ENCODE measurements around the gene MMP11. TPM values are rescaled to one million over a fixed set of nuclear protein-coding genes. Genes with fewer than 3 reads are reported as not detected.

MMP11 gene
- total and polyA plus RNA-seq, 2 of the 4 experiments (the other 2 are of a cell fraction) = 2.2 to 6.0 TPM

DNA sequence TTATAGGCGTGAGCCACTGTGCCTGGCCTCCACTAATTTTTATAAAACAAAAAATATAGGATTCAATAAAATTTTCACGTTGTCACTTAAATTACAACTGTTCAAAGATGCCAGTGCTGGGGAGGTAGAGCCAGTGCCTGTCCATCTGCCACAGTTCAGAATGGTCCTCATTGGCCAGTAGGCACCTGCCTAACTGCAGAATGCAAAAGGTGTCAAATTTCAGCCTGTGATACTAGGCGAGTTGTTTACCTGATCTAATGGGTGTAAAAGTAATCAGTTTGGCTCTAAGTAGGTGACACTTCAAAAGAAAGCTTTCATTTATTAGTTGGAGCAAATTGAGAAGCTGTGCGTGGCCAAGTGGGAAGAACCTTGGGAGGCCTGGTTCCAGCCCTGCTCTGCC is 16.5 kb downstream of the MMP11 start:
- no peak overlapping the region for H2AK9ac ChIP-seq (replicated peaks; ENCODE audit: low read depth, low read length, poor library complexity)
- H2AK5ac ChIP-seq (ENCODE audit: low read depth, low read length) = no peak overlapping the region
- H3K56ac ChIP-seq (ENCODE audit: extremely low read depth, insufficient read depth, low read length) = no peak overlapping the region
- ATAC-seq (ENCODE audit: low read depth) = no peak
- no peak overlapping the region for H3K23ac ChIP-seq (ENCODE audit: low read depth, low read length)
- H3K4me1 ChIP-seq (ENCODE audit: control insufficient read depth, insufficient read depth, low read length) = peaks cover 18% of the 10 kb centered on the region
- no peaks in the 10 kb centered on the region for H3K9me3 ChIP-seq (ENCODE audit: control insufficient read depth, insufficient read depth, low read length)
- no peak overlapping the region for H4K91ac ChIP-seq (ENCODE audit: insufficient read depth, low read depth, low read length)
- WGBS, 2 experiments (ENCODE audit: extremely low coverage in 2 of 2, insufficient read length in 1 of 2) = 40% methylated on average over 1 of the region's 4 CpGs; no CpG with 5 or more reads in 1 of the 2 experiments
- no peak overlapping the region for H2BK15ac ChIP-seq (ENCODE audit: low read depth, low read length)
- H4K8ac ChIP-seq (ENCODE audit: low read depth in 2 of 2, low read length in 2 of 2) = no peak overlapping the region
- no peak overlapping the region for H3K14ac ChIP-seq (replicated peaks; ENCODE audit: low read depth, low read length)
- no peak overlapping the region for H3K27ac ChIP-seq (ENCODE audit: insufficient read depth, low read length)
- TF ChIP-seq CHD1 (IDR thresholded peaks at IDR 0.05; ENCODE audit: low read depth, low read length) = no peak
- no peak for TF ChIP-seq MXI1 (IDR thresholded peaks at IDR 0.05; ENCODE audit: borderline replicate concordance, low read depth, low read length)
- no peak for TF ChIP-seq MAFK (IDR thresholded peaks at IDR 0.05; ENCODE audit: low read depth, low read length)
- TF ChIP-seq ELK1 (IDR thresholded peaks at IDR 0.05; ENCODE audit: borderline replicate concordance, low read depth, low read length) = no peak
- TF ChIP-seq SMC3 (IDR thresholded peaks at IDR 0.05; ENCODE audit: low read depth, low read length) = no peak
- no peak for TF ChIP-seq POLR2A (IDR thresholded peaks at IDR 0.05; ENCODE audit: low read depth, low read length)
- TF ChIP-seq MAZ (IDR thresholded peaks at IDR 0.05; ENCODE audit: borderline replicate concordance, low read depth, low read length) = no peak
- no peak for TF ChIP-seq FOS (IDR thresholded peaks at IDR 0.05; ENCODE audit: low read depth, low read length)
- TF ChIP-seq RCOR1 (IDR thresholded peaks at IDR 0.05; ENCODE audit: insufficient replicate concordance, low read length) = no peak
- H3K4me3 ChIP-seq (ENCODE audit: insufficient read depth, low read depth, low read length) = no peak overlapping the region
- peaks cover 44 to 63% of the 10 kb centered on the region in 2 experiments for H3K79me1 ChIP-seq (ENCODE audit: low read depth in 1 of 2, low read length in 2 of 2)
- peaks cover 28% of the 10 kb centered on the region for H3K36me3 ChIP-seq (ENCODE audit: control insufficient read depth, insufficient read depth, low read length)
- no peak overlapping the region for H4K5ac ChIP-seq (ENCODE audit: low read depth, low read length)
- dilution Hi-C loops (cut with HindIII; ENCODE audit: low sequenced_read_pairs, unreplicated experiment) = no loop called here
- no peak overlapping the region for H2BK5ac ChIP-seq (ENCODE audit: low read depth, low read length, poor library complexity, severe bottlenecking)
- in situ Hi-C loops (cut with MboI; ENCODE audit: low sequenced_read_pairs) = no loop called here
- no TSS peak for BruUV-seq (replicated peaks)
- ChIA-PET CTCF (interaction anchor here (1.4 kb wide), 1 partner anchor 15 kb away, joined by 4 read pairs; no protein-coding TSS in a partner anchor), POLR2A (ENCODE audit: unreplicated experiment) (interaction anchor here (0.6 kb wide), 1 partner anchor 1781 kb away, joined by 3 read pairs; no protein-coding TSS in a partner anchor)
- H2BK120ac ChIP-seq (ENCODE audit: low read depth, low read length) = no peak overlapping the region
- H3K18ac ChIP-seq (ENCODE audit: low read depth, low read length) = no peak overlapping the region
- no peak overlapping the region for H2BK20ac ChIP-seq (ENCODE audit: low read depth, low read length)
- no peaks in the 10 kb centered on the region for H3K27me3 ChIP-seq (ENCODE audit: control insufficient read depth, insufficient read depth, low read length)
- no peak overlapping the region for H3K9ac ChIP-seq (ENCODE audit: low read depth, low read length)
- H2AFZ ChIP-seq (replicated peaks; ENCODE audit: low read length, poor library complexity) = no peak overlapping the region
- no peak for DNase-seq
- H3K4ac ChIP-seq (ENCODE audit: low read depth, low read length) = no peak overlapping the region
- peaks cover 62% of the 10 kb centered on the region for H4K20me1 ChIP-seq (ENCODE audit: insufficient read depth, low read length)
- intact Hi-C loops (cut with micrococcal nuclease) = no loop called here
- H3K4me2 ChIP-seq (ENCODE audit: low read depth, low read length) = no peak overlapping the region
- peaks cover 17% of the 10 kb centered on the region for H3K9me1 ChIP-seq (ENCODE audit: insufficient read depth, low read length)

All from IMR-90 (cell line).